Fibroblast of lung (primary cell): Measurements from ENCODE around the gene MTR. TPM values are rescaled to one million over a fixed set of nuclear protein-coding genes. Genes with fewer than 3 reads are reported as not detected.

Experiments used
- DNase-seq, 2 donors: peaks; one replicate each; pipeline versions ENCODE4 v3.0.0 to v3.0.0-alpha.2; 2010; ENCODE audit warnings: low read depth in 2 of 2
- H2AFZ ChIP-seq: 2 replicates; pipeline ENCODE4 v1.5.1; 2012; ENCODE audit warnings: low read length, control low read depth, inconsistent platforms
- H3K27ac ChIP-seq: 2 replicates; pipeline ENCODE4 v1.5.1; 2011; ENCODE audit warnings: low read length, control low read depth; ENCODE audit not compliant: insufficient read depth
- H3K27me3 ChIP-seq: 2 replicates; pipeline ENCODE4 v1.5.1; 2011; ENCODE audit warnings: mild to moderate bottlenecking, low read length; ENCODE audit not compliant: control insufficient read depth, insufficient read depth
- H3K36me3 ChIP-seq: 2 replicates; pipeline ENCODE4 v1.5.1; 2011; ENCODE audit warnings: low read length; ENCODE audit not compliant: control insufficient read depth, insufficient read depth
- H3K4me1 ChIP-seq: 2 replicates; pipeline ENCODE4 v1.5.1; 2011; ENCODE audit warnings: low read length; ENCODE audit not compliant: control insufficient read depth, insufficient read depth; ENCODE audit errors: extremely low read depth
- H3K4me2 ChIP-seq: 2 replicates; pipeline ENCODE4 v1.5.1; 2011; ENCODE audit warnings: low read length, control low read depth; ENCODE audit not compliant: insufficient read depth; ENCODE audit errors: extremely low read depth
- H3K4me3 ChIP-seq, 4 experiments: fragments of 200-600 bp in 1 of 4; sonication (generic) in 1 of 4; replicated peaks in 1 of 4; 2 replicates each; pipeline ENCODE4 v1.5.1; 2011 to 2016; ENCODE audit warnings: low read length in 4 of 4, low read depth in 3 of 4, mild to moderate bottlenecking in 3 of 4, control low read depth in 2 of 4, inconsistent platforms in 1 of 4, mixed read lengths in 1 of 4; ENCODE audit not compliant: insufficient read depth in 1 of 4; ENCODE audit errors: control extremely low read depth in 1 of 4
- H3K79me2 ChIP-seq: 2 replicates; pipeline ENCODE4 v1.5.1; 2012; ENCODE audit warnings: mild to moderate bottlenecking, low read length, inconsistent platforms; ENCODE audit not compliant: control insufficient read depth, insufficient read depth
- H3K9ac ChIP-seq: 2 replicates; pipeline ENCODE4 v1.5.1; 2011; ENCODE audit warnings: mild to moderate bottlenecking, low read length, control low read depth; ENCODE audit not compliant: insufficient read depth
- H3K9me3 ChIP-seq: 2 replicates; pipeline ENCODE4 v1.5.1; 2012; ENCODE audit warnings: low read depth, low read length; ENCODE audit not compliant: control insufficient read depth, insufficient read depth
- H4K20me1 ChIP-seq: 2 replicates; pipeline ENCODE4 v1.5.1; 2011; ENCODE audit warnings: low read length; ENCODE audit not compliant: control insufficient read depth, insufficient read depth; ENCODE audit errors: extremely low read depth
- EZH2 ChIP-seq: IDR thresholded peaks from 2 replicates; pipeline ENCODE4 v1.5.1; 2012; ENCODE audit warnings: low read length, control low read depth, mild to moderate bottlenecking; ENCODE audit errors: missing control alignments
- polyA plus RNA-seq, 2 donors: library from polyadenylated mRNA; depleted of rRNA in 1 of 2; stranded (reverse) in 1 of 2; unstranded in 1 of 2; fragments of >200 nt; gene quantifications; 2 replicates each; pipeline ENCODE4 v1.2.1, GENCODE V29; 2011 to 2012; ENCODE audit warnings: missing spikeins in 1 of 2
- total RNA-seq: library from RNA; depleted of rRNA; stranded (reverse); fragments of >200 nt; gene quantifications from 2 replicates; pipeline ENCODE4 v1.2.1, GENCODE V29; 2014
- TF ChIP-seq, protein P1 (sequence below), 2 donors: IDR thresholded peaks in 1 of 2; conservative IDR thresholded peaks in 1 of 2; 1 replicate in 1 of 2; 2 replicates in 1 of 2; pipeline ENCODE4 v1.5.1; 2011 to 2012; ENCODE audit warnings: low read length in 2 of 2, control low read depth in 1 of 2, inconsistent platforms in 1 of 2, low read depth in 1 of 2, mild to moderate bottlenecking in 1 of 2

The MTR gene
- total and polyA plus RNA-seq, 2 donors (not counting 1 experiment from before 2014, with no cell fraction given) = 20.0 to 32.2 TPM

DNA sequence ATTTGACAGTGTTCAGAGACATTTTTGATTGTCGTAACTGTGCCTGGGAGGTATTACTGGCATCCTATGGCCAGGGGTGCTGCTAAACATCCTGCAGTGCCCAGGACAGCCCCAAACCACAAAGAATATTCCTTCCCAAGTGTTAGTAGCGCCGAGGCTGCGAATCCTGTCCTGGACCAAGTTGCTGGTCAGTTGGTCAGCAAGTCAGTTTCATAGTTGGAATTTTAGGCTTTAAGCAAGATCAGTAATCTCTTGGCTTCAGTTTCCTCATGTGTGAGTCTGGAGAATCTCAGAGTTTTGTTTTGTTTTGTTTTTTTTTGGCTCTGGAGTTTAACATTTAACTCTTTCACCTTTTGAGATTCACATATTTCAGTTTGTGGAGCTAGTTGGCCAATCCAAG is 65.0 kb downstream of the MTR start:
- H3K9me3 ChIP-seq = no peaks in the 10 kb centered on the region
- H3K36me3 ChIP-seq = peaks cover 3% of the 10 kb centered on the region
- no peaks in the 10 kb centered on the region for H3K4me1 ChIP-seq
- no peak overlapping the region for H3K4me2 ChIP-seq
- H3K9ac ChIP-seq = no peak overlapping the region
- no peak for DNase-seq
- no peak overlapping the region for H2AFZ ChIP-seq
- H3K79me2 ChIP-seq = no peaks in the 10 kb centered on the region
- no peak overlapping the region for H3K27ac ChIP-seq
- H3K27me3 ChIP-seq = no peaks in the 10 kb centered on the region
- no peaks in the 10 kb centered on the region for H4K20me1 ChIP-seq
- no peak overlapping the region for H3K4me3 ChIP-seq
- TF ChIP-seq, protein P1, sequence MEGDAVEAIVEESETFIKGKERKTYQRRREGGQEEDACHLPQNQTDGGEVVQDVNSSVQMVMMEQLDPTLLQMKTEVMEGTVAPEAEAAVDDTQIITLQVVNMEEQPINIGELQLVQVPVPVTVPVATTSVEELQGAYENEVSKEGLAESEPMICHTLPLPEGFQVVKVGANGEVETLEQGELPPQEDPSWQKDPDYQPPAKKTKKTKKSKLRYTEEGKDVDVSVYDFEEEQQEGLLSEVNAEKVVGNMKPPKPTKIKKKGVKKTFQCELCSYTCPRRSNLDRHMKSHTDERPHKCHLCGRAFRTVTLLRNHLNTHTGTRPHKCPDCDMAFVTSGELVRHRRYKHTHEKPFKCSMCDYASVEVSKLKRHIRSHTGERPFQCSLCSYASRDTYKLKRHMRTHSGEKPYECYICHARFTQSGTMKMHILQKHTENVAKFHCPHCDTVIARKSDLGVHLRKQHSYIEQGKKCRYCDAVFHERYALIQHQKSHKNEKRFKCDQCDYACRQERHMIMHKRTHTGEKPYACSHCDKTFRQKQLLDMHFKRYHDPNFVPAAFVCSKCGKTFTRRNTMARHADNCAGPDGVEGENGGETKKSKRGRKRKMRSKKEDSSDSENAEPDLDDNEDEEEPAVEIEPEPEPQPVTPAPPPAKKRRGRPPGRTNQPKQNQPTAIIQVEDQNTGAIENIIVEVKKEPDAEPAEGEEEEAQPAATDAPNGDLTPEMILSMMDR (conservative IDR thresholded peaks at IDR 0.05 in 1 of 2, IDR thresholded peaks at IDR 0.05 in 1 of 2; ENCODE audit: low read depth in 1 of 2, low read length in 2 of 2) = no peak

DNA sequence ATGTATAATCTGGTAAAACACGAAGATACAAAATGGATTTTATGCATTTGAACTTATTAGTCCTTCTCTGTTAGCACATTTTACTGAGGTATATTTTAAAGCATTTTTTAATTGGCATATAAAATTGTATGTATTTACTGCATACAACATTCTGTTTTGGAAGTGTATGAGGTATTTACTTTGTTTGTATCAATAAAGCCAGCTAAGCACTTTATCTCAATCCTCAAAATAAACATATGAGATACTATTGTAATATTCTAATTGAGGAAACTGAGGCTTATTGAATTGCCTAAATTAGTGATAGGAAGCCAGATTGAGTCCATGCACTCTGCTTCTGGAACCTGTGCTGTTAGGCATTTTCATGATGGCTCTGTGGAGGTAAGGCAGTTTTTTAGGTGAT is 65.6 kb downstream of the MTR start:
- Histone ChIP-seq H3K4me3 (no peak overlapping the region), H3K9me3 (no peaks in the 10 kb centered on the region), H3K36me3 (peaks cover 3% of the 10 kb centered on the region), H3K79me2 (no peaks in the 10 kb centered on the region), H3K27ac (no peak overlapping the region), H3K27me3 (no peaks in the 10 kb centered on the region), H3K4me1 (no peaks in the 10 kb centered on the region), H3K9ac (no peak overlapping the region), H3K4me2 (no peak overlapping the region), H2AFZ (no peak overlapping the region), H4K20me1 (no peaks in the 10 kb centered on the region)
- no peak for DNase-seq
- TF ChIP-seq, protein P1 (conservative IDR thresholded peaks at IDR 0.05 in 1 of 2, IDR thresholded peaks at IDR 0.05 in 1 of 2; ENCODE audit: low read depth in 1 of 2, low read length in 2 of 2) = no peak
- TF ChIP-seq EZH2 = no peak

DNA sequence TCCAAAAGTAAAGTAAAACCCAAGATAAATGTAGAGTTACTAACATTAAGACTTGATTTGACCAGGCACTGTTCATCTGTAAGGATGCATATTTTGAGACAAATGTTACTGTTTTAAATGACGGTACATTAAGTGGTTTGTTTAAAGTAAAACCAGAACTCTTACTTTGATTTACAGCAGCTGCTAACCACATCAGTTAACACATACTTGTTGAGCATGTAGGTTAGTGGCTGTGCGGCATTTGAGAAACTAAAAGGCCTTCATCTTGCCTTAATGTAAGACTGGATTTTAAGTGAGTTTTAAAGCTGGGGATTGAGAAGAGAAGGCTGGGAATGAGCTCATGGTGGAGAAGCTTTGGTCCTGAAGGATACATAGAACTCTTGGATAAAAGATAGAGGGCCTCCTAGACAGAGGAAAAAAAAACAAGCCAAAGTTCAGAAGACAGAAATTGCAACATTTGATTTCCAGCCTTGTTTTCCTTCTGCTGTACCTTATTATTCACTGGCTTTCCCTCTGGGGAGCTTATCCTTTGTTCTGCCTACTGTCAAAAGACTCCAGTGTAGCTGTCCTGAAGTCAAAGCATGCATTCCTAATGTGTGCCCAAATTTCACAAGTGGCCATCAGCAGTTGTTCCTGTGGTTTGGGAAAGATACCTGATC is 66.6 kb downstream of the MTR start:
- Histone ChIP-seq H3K4me3 (no peak overlapping the region), H3K79me2 (no peaks in the 10 kb centered on the region), H3K27me3 (no peaks in the 10 kb centered on the region), H3K4me1 (no peaks in the 10 kb centered on the region), H3K9me3 (no peaks in the 10 kb centered on the region), H3K9ac (no peak overlapping the region), H4K20me1 (no peaks in the 10 kb centered on the region), H2AFZ (no peak overlapping the region), H3K36me3 (peaks cover 3% of the 10 kb centered on the region), H3K27ac (no peak overlapping the region), H3K4me2 (no peak overlapping the region)
- no peak for TF ChIP-seq EZH2
- TF ChIP-seq, protein P1 (conservative IDR thresholded peaks at IDR 0.05 in 1 of 2, IDR thresholded peaks at IDR 0.05 in 1 of 2; ENCODE audit: low read depth in 1 of 2, low read length in 2 of 2) = no peak
- DNase-seq = peak; percentile 3 to 53
